DOHH2 (cell line): ENCODE data around the gene STK32B.

Experiments
- H3F3A ChIP-seq: fragments of 200-600 bp; sonication (generic), shearing (Covaris generic); 2 replicates; pipeline ENCODE4 v1.6.0; 2016; ENCODE audit warnings: antibody characterized with exemption, mild to moderate bottlenecking; ENCODE audit not compliant: control insufficient read depth, insufficient read depth
- H3K27ac ChIP-seq: fragments of 200-600 bp; sonication (generic); 2 replicates; pipeline ENCODE4 v1.5.1; 2014; ENCODE audit warnings: low read depth, mild to moderate bottlenecking, low read length, moderate library complexity
- H3K27me3 ChIP-seq: fragments of 200-600 bp; sonication (generic); 2 replicates; pipeline ENCODE4 v1.6.1; 2014; ENCODE audit warnings: mild to moderate bottlenecking, low read length, mixed read lengths; ENCODE audit not compliant: control insufficient read depth
- H3K36me3 ChIP-seq: fragments of 200-600 bp; sonication (generic); 2 replicates; pipeline ENCODE4 v1.6.1; 2014; ENCODE audit warnings: mild to moderate bottlenecking, low read length, moderate library complexity, mixed read lengths; ENCODE audit not compliant: control insufficient read depth
- H3K4me1 ChIP-seq: fragments of 200-600 bp; sonication (generic); 2 replicates; pipeline ENCODE4 v1.6.1; 2014; ENCODE audit warnings: mild to moderate bottlenecking, low read length, mixed read lengths; ENCODE audit not compliant: control insufficient read depth
- H3K4me2 ChIP-seq: fragments of 200-600 bp; sonication (generic); 2 replicates; pipeline ENCODE4 v1.6.0; 2014; ENCODE audit warnings: mild to moderate bottlenecking, low read length, moderate library complexity
- H3K4me3 ChIP-seq: fragments of 200-600 bp; sonication (generic); 2 replicates; pipeline ENCODE4 v1.5.1; 2014; ENCODE audit warnings: mild to moderate bottlenecking, low read length, mixed read lengths
- H3K79me2 ChIP-seq: fragments of 200-600 bp; sonication (generic); 2 replicates; pipeline ENCODE4 v1.6.1; 2014; ENCODE audit warnings: mild to moderate bottlenecking, low read length, mixed read lengths; ENCODE audit not compliant: control insufficient read depth
- H3K9me2 ChIP-seq: fragments of 200-600 bp; sonication (generic); replicated peaks from 2 replicates; pipeline ENCODE4 v1.6.1; 2014; ENCODE audit warnings: mild to moderate bottlenecking, low read length, mixed read lengths; ENCODE audit not compliant: control insufficient read depth
- H3K9me3 ChIP-seq: fragments of 200-600 bp; sonication (generic); 2 replicates; pipeline ENCODE4 v1.6.1; 2014; ENCODE audit warnings: antibody characterized with exemption, low read length, mixed read lengths; ENCODE audit not compliant: control insufficient read depth, insufficient read depth
- H4K20me1 ChIP-seq: fragments of 200-600 bp; sonication (generic); 2 replicates; pipeline ENCODE4 v1.6.0; 2014; ENCODE audit warnings: low read depth, mild to moderate bottlenecking, antibody characterized with exemption, low read length, moderate library complexity; ENCODE audit not compliant: control insufficient read depth, insufficient read depth
- EZH2phosphoT487 ChIP-seq: fragments of 200-600 bp; sonication (generic); IDR thresholded peaks from 2 replicates; pipeline ENCODE4 v1.6.1; 2017; ENCODE audit warnings: borderline replicate concordance, mild to moderate bottlenecking, antibody characterized with exemption, low read length, moderate library complexity, mixed read lengths
- TF ChIP-seq, protein P1 (sequence below): fragments of 200-600 bp; sonication (generic); IDR thresholded peaks from one replicate; pipeline ENCODE4 v1.5.1; 2014; ENCODE audit warnings: antibody characterized with exemption, mild to moderate bottlenecking, low read depth, low read length; ENCODE audit not compliant: poor library complexity, severe bottlenecking

The STK32B gene

DNA sequence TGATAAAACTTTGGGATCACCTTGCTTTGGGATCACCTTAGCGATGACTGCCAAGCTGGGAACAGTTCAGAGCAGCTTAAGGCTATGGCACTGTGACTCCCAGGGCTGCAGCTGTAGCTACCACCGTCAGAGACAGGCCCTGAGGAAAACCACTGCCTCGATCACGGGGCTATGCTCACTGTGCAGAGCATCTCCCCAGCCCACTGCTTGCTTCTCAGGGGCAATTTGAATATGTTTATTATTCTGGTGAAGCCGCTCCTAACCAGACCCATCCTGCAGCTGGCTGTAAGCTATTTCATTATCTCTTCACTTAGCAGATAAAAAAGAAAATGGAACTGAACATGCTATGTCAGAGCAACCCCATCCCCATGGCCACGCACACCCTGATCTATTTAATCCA is 328.6 kb downstream of the STK32B start:
- Histone ChIP-seq H3K79me2 (no peaks in the 10 kb centered on the region), H3K4me1 (no peaks in the 10 kb centered on the region), H3K27me3 (no peaks in the 10 kb centered on the region), H3K9me3 (no peaks in the 10 kb centered on the region), H3K9me2 (no peaks in the 10 kb centered on the region), H3F3A (no peaks in the 10 kb centered on the region), H3K4me3 (no peak overlapping the region), H4K20me1 (no peaks in the 10 kb centered on the region), H3K4me2 (no peak overlapping the region), H3K27ac (no peak overlapping the region), H3K36me3 (no peaks in the 10 kb centered on the region)
- TF ChIP-seq, protein P1, sequence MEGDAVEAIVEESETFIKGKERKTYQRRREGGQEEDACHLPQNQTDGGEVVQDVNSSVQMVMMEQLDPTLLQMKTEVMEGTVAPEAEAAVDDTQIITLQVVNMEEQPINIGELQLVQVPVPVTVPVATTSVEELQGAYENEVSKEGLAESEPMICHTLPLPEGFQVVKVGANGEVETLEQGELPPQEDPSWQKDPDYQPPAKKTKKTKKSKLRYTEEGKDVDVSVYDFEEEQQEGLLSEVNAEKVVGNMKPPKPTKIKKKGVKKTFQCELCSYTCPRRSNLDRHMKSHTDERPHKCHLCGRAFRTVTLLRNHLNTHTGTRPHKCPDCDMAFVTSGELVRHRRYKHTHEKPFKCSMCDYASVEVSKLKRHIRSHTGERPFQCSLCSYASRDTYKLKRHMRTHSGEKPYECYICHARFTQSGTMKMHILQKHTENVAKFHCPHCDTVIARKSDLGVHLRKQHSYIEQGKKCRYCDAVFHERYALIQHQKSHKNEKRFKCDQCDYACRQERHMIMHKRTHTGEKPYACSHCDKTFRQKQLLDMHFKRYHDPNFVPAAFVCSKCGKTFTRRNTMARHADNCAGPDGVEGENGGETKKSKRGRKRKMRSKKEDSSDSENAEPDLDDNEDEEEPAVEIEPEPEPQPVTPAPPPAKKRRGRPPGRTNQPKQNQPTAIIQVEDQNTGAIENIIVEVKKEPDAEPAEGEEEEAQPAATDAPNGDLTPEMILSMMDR, result no peak
- no peak for TF ChIP-seq EZH2phosphoT487

DNA sequence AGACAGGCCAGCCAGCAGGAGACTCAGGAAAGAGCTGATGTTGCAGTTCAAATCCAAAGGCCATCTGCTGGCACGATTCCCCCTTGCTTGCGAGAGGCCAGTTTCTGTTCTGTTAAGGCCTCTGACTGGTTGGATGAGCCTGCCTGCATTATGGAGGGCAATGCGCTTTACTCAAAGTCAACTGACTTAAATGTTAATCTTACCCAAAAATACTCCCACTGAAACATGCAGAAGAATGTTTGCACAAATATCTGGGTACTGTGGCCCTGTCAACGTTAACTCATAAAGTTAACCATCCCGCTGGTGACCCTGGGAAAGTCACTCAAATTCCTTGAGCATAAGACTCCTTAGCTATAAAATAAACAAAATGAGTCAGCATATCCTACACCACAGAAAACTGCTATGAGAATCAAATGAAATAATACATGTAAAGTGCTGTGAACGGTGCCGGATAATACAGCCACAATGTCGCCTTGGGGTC is 330.7 kb downstream of the STK32B start:
- H3K79me2 ChIP-seq, result no peaks in the 10 kb centered on the region
- no peak for TF ChIP-seq EZH2phosphoT487
- TF ChIP-seq, protein P1, result no peak
- H3K4me1 ChIP-seq, result no peaks in the 10 kb centered on the region
- no peaks in the 10 kb centered on the region for H3K27me3 ChIP-seq
- no peaks in the 10 kb centered on the region for H3K9me3 ChIP-seq
- no peaks in the 10 kb centered on the region for H4K20me1 ChIP-seq
- no peak overlapping the region for H3K4me2 ChIP-seq
- H3K9me2 ChIP-seq, result no peaks in the 10 kb centered on the region
- H3K4me3 ChIP-seq, result no peak overlapping the region
- H3K36me3 ChIP-seq, result no peaks in the 10 kb centered on the region
- no peak overlapping the region for H3K27ac ChIP-seq
- no peaks in the 10 kb centered on the region for H3F3A ChIP-seq

DNA sequence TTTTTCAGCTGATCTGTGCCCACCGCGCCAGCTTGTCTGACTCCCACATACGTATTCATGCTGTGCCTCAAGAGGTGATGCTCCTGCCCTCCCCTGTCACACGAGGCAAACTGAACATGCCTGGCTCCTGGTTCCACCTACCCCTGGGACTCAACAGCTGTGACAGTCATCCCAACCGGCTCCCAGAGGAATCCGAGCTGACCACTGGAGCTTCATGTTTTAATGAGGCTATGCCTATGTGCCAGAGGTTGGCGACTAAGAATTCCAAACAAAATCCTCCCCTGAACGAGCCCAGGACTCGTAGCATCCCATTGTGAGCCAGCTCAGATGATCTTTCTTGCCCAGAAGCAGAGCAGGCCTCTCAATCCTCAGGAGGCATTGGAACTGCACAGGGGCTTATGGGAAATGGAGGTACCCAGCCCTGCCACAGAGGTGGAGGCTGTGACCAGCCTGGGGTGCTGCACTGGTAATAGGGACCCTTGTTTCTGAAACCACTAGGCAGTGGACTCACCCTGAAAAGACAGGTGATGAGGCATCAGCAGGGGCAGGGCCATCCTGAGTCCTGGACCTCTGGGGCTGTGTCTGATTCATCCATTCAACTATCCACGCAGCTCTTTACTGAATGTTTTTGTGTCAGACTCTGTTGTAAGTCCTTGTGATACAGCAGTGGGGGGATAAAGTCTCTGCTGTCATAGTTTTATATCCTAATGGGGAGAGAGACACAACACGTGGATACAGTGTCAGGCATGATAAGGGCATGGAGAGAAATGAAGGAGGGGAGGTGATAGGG is 332.1 kb downstream of the STK32B start:
- Histone ChIP-seq H3K27me3 (no peaks in the 10 kb centered on the region), H3K9me3 (no peaks in the 10 kb centered on the region), H3K79me2 (no peaks in the 10 kb centered on the region), H3K9me2 (no peaks in the 10 kb centered on the region), H3K4me2 (no peak overlapping the region), H3K4me1 (no peaks in the 10 kb centered on the region), H3K27ac (no peak overlapping the region), H3K4me3 (no peak overlapping the region), H4K20me1 (no peaks in the 10 kb centered on the region), H3F3A (no peaks in the 10 kb centered on the region), H3K36me3 (no peaks in the 10 kb centered on the region)
- no peak for TF ChIP-seq EZH2phosphoT487
- TF ChIP-seq, protein P1, result no peak
